ENCODE data around the gene TTC31.

DNA sequence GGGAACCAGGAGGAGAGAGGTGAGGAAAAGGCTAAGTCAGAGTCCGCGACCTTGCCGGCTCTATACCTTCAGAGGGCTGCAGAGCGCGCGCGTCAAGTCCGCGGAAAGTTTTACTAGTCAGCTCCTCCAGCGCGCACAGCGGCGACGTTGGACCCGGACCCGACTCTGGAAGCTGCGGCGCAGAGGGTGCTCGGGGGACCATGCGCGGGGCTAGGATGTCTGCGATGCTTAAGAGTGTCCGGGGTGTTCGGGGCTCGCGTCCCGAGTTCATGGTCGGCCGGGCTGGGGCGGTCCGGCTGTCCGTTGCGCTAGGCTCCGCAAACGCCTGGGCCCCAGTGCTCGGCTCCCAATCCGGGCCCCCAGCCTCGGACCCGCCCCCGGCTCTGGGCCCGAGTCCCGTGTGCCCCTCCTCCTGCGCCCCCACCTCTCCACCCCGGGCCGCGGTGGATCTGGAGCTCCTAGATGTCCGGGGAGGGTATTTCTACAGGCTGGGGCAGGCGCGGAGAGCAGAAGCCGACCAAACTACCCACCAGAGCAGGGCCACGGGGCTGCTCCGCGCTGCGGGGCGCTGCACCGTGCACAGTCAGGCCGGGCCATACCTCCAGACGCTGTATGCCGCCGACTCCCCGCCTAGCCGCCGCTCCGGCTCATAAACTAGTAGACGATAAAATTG, 16.5 kb downstream of the TTC31 start, which contains the start of gene LBX2:
- TF ChIP-seq, protein P1, sequence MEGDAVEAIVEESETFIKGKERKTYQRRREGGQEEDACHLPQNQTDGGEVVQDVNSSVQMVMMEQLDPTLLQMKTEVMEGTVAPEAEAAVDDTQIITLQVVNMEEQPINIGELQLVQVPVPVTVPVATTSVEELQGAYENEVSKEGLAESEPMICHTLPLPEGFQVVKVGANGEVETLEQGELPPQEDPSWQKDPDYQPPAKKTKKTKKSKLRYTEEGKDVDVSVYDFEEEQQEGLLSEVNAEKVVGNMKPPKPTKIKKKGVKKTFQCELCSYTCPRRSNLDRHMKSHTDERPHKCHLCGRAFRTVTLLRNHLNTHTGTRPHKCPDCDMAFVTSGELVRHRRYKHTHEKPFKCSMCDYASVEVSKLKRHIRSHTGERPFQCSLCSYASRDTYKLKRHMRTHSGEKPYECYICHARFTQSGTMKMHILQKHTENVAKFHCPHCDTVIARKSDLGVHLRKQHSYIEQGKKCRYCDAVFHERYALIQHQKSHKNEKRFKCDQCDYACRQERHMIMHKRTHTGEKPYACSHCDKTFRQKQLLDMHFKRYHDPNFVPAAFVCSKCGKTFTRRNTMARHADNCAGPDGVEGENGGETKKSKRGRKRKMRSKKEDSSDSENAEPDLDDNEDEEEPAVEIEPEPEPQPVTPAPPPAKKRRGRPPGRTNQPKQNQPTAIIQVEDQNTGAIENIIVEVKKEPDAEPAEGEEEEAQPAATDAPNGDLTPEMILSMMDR (IDR thresholded peaks at IDR 0.05), result no peak
- peak; percentile 81 for TF ChIP-seq EZH2 (IDR thresholded peaks at IDR 0.05; ENCODE audit: borderline replicate concordance, insufficient read depth, low read depth, low read length, poor library complexity, severe bottlenecking)
